Body of pancreas (tissue), 4 donors: Measurements from ENCODE around the gene CEP192. TPM values are rescaled to one million over a fixed set of nuclear protein-coding genes. Genes with fewer than 3 reads are reported as not detected.

Experiments
- ATAC-seq: fragments of 150-250 bp; one replicate; pipeline ENCODE4 v1.9.1; 2016
- DNase-seq, 4 donors: peaks; one replicate each; pipeline ENCODE4 v3.0.0-alpha.2; 2019
- H3K27ac ChIP-seq, 4 donors: fragments of 200-600 bp; sonication (generic); 1 replicate in 3 of 4; 2 replicates in 1 of 4; pipeline versions ENCODE4 v1.5.1 to v1.6.1; 2016 to 2019; ENCODE audit warnings: mild to moderate bottlenecking in 1 of 4, mixed read lengths in 1 of 4, moderate library complexity in 1 of 4
- H3K27me3 ChIP-seq, 2 donors: fragments of 200-600 bp; sonication (generic); one replicate each; pipeline ENCODE4 v1.6.0; 2016; ENCODE audit warnings: mild to moderate bottlenecking in 1 of 2
- H3K36me3 ChIP-seq, 2 donors: fragments of 200-600 bp; sonication (generic); replicated peaks in 1 of 2; 2 replicates each; pipeline ENCODE4 v1.5.1; 2016; ENCODE audit warnings: low read depth in 2 of 2; ENCODE audit not compliant: insufficient read depth in 1 of 2
- H3K4me1 ChIP-seq: fragments of 200-600 bp; sonication (generic); one replicate; pipeline ENCODE4 v1.6.0; 2016
- H3K4me3 ChIP-seq, 2 donors: fragments of 200-600 bp; sonication (generic); 1 replicate in 1 of 2; 2 replicates in 1 of 2; pipeline ENCODE4 v1.5.1; 2016 to 2019
- H3K9me3 ChIP-seq, 3 donors: fragments of 200-600 bp; sonication (generic); 1 replicate in 2 of 3; 2 replicates in 1 of 3; pipeline ENCODE4 v1.5.1; 2016
- CTCF ChIP-seq, 7 experiments: fragments of 450-650 bp in 4 of 7; fragments of 200-600 bp in 3 of 7; sonication (generic) in 3 of 7; IDR thresholded peaks; one replicate each; pipeline ENCODE4 v1.5.1; 2016 to 2019; ENCODE audit warnings: antibody characterized with exemption in 7 of 7
- POLR2A ChIP-seq, 3 donors: fragments of 450-650 bp; IDR thresholded peaks; one replicate each; pipeline ENCODE4 v1.6.1; 2016; ENCODE audit warnings: antibody characterized with exemption in 3 of 3, mild to moderate bottlenecking in 2 of 3
- WGBS, 2 donors: methylation state at CpG; one replicate each; pipeline ENCODE4 v1.1.5; 2017; 5-methylcytosine and 5-hydroxymethylcytosine counted together
- intact Hi-C: fragments of 100-400 bp; cut with DNase I; formaldehyde crosslinking; loops from one replicate; pipeline ENCODE4 v1.15.1; 2023
- total RNA-seq, 2 donors: library from RNA; depleted of rRNA; stranded (reverse); fragments of >200 nt; gene quantifications; one replicate each; pipeline ENCODE4 v1.1.0, GENCODE V29; 2016

CEP192 gene
- total RNA-seq, 2 donors from 2014 or later: 21.1 to 25.4 TPM

- Histone ChIP-seq H3K9me3 (no peaks in the 10 kb centered on the region), H3K36me3 (peaks cover 0 to 13% of the 10 kb centered on the region in 2 donors), H3K27me3 (no peaks in the 10 kb centered on the region), H3K27ac (no peak overlapping the region), H3K4me3 (no peak overlapping the region), H3K4me1 (no peaks in the 10 kb centered on the region)
- DNase-seq (no peak), ATAC-seq (no peak)
- intact Hi-C loops: no loop called here
- TF ChIP-seq POLR2A (IDR thresholded peaks at IDR 0.05) (no peak), CTCF (IDR thresholded peaks at IDR 0.05) (no peak)
- WGBS, 2 donors: 84 to 94% methylated on average over 2 of the region's 2 CpGs
These were observed 30.8 kb upstream of the CEP192 start for GRCh38 chr18:12960395-12960794.

GRCh38 chr18:12960853-12961397, 30.2 kb upstream of the CEP192 start:
- Histone ChIP-seq H3K9me3 (no peaks in the 10 kb centered on the region), H3K4me1 (no peaks in the 10 kb centered on the region), H3K4me3 (no peak overlapping the region), H3K27ac (no peak overlapping the region), H3K27me3 (no peaks in the 10 kb centered on the region), H3K36me3 (peaks cover 0 to 12% of the 10 kb centered on the region in 2 donors)
- 67 to 69% methylated on average over 5 to 6 of the region's 6 CpGs for WGBS, 2 donors
- TF ChIP-seq POLR2A (IDR thresholded peaks at IDR 0.05) (no peak), CTCF (IDR thresholded peaks at IDR 0.05) (no peak)
- ATAC-seq (no peak), DNase-seq (no peak)
- intact Hi-C loops: no loop called here

- WGBS, 2 donors: 54 to 64% methylated on average over 1 of the region's 1 CpG
- intact Hi-C loops: no loop called here
- Histone ChIP-seq H3K9me3 (no peaks in the 10 kb centered on the region), H3K27ac (no peak overlapping the region), H3K27me3 (no peaks in the 10 kb centered on the region), H3K4me3 (no peak overlapping the region), H3K4me1 (no peaks in the 10 kb centered on the region), H3K36me3 (peaks cover 0 to 7% of the 10 kb centered on the region in 2 donors)
- no peak for TF ChIP-seq CTCF (IDR thresholded peaks at IDR 0.05)
- TF ChIP-seq POLR2A (IDR thresholded peaks at IDR 0.05): no peak
- no peak for ATAC-seq
- no peak for DNase-seq
These were observed 28.1 kb upstream of the CEP192 start for GRCh38 chr18:12963069-12963468.

GRCh38 chr18:12968115-12968514, 23.0 kb upstream of the CEP192 start:
- no peak for TF ChIP-seq CTCF (IDR thresholded peaks at IDR 0.05)
- no peak for TF ChIP-seq POLR2A (IDR thresholded peaks at IDR 0.05)
- Histone ChIP-seq H3K27ac (no peak overlapping the region), H3K9me3 (no peaks in the 10 kb centered on the region), H3K4me3 (no peak overlapping the region), H3K4me1 (no peaks in the 10 kb centered on the region), H3K27me3 (no peaks in the 10 kb centered on the region), H3K36me3 (peaks cover 0 to 5% of the 10 kb centered on the region in 2 donors)
- intact Hi-C loops: no loop called here
- 69 to 92% methylated on average over 4 of the region's 4 CpGs for WGBS, 2 donors
- DNase-seq: no peak
- ATAC-seq: no peak

GRCh38 chr18:12968619-12969018, 22.5 kb upstream of the CEP192 start:
- Histone ChIP-seq H3K27me3 (no peaks in the 10 kb centered on the region), H3K9me3 (no peaks in the 10 kb centered on the region), H3K27ac (no peak overlapping the region), H3K4me3 (no peak overlapping the region), H3K36me3 (peaks cover 0 to 5% of the 10 kb centered on the region in 2 donors), H3K4me1 (no peaks in the 10 kb centered on the region)
- DNase-seq (no peak), ATAC-seq (no peak)
- WGBS, 2 donors: 94 to 98% methylated on average over 6 of the region's 6 CpGs
- intact Hi-C loops: no loop called here
- TF ChIP-seq POLR2A (IDR thresholded peaks at IDR 0.05) (no peak), CTCF (IDR thresholded peaks at IDR 0.05) (no peak)
